ENCODE measurements around the gene DUXA.

- TF ChIP-seq CTCF (conservative IDR thresholded peaks at IDR 0.05 in 1 of 2, IDR thresholded peaks at IDR 0.05 in 1 of 2; ENCODE audit: low read depth in 1 of 2, low read length in 2 of 2) (no peak), EZH2 (IDR thresholded peaks at IDR 0.05; ENCODE audit: low read length, missing control alignments) (no peak)
Measured at GRCh38 chr19:57106722-57107235, 60.5 kb downstream of the DUXA start.

Data from fibroblast of lung (primary cell).